HG02642 (cell line): ENCODE data around the gene S100P.

Experiments used
- ATAC-seq: cut with Tn5 transposase; IDR thresholded peaks from one replicate; pipeline ENCODE4 v1.9.1; 2021; ENCODE audit warnings: mild to moderate bottlenecking; ENCODE audit not compliant: unreplicated experiment, poor library complexity

S100P gene

GRCh38 chr4:6742989-6743388 lies 49.3 kb downstream of the S100P start:
- ATAC-seq = no peak
